NCI-H524 treated with DMSO at 0.1 percent for 48 hours (cell line): Measurements from ENCODE around the gene UGT2B17.
"Not testable (repeated sequence)": the region's sequence is repeated elsewhere in the genome, so short reads cannot be mapped to it uniquely, and the experiment has no call there.

Source experiments
- DNase-seq: peaks from one replicate; lab custom pipeline; 2025; lab: John Stamatoyannopoulos, UW

UGT2B17 gene

DNA sequence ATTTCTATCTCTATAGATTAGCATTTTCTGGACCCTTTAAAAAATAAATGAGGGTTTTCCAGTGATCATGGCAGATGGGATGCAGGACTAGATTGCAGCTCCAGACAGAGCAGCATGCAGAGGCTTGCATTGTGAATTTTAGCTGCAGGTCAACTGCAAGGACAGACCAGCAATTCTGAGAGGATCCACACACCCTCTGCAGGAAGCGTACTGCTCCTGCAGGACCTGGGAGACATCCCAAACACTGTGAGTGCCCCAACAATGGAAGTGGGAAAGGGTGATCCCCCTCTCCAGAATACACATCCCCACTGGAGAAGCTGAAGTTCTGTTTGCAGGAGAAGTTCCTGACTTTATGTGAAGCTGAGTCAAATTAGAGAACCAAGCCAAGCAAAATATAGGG, 7.1 kb downstream of the UGT2B17 start:
- not testable (repeated sequence) for DNase-seq

DNA sequence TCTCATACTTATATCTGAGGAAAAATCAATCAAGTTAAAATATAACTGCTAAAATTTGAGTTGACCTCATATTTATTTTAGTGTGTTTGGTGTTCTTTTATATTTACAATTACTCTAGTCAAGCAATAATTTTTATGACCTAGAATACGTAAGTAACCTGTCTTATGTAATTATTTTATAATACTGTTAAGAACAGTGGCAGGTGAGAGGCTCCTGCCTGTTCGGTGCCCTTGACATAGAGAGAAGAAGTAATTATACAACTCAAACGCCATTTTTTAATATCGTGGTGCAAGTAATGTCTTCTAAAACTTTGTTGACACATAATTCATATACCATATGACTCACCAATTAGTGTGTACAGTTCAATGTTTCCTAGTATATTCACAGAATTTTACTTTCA, 7.6 kb downstream of the UGT2B17 start:
- not testable (repeated sequence) for DNase-seq

DNA sequence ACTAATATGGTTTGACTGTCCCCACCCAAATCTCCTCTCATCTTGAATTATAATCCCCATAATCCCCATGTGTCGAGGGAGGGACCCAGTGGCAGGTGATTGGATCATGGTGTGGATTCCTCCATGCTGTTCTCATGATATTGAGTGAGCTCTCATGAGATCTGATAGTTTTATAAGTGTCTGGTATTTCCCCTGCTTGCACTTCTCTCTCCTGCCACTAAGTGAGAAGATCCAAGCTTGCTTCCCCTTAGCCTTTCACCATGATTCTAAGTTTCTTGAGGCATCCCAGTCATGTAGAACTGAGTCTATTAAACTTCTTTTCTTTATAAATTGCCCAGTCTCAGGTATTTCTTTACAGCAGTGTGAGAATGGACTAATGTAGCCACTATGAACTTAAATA, 9.8 kb downstream of the UGT2B17 start:
- DNase-seq: not testable (repeated sequence)

DNA sequence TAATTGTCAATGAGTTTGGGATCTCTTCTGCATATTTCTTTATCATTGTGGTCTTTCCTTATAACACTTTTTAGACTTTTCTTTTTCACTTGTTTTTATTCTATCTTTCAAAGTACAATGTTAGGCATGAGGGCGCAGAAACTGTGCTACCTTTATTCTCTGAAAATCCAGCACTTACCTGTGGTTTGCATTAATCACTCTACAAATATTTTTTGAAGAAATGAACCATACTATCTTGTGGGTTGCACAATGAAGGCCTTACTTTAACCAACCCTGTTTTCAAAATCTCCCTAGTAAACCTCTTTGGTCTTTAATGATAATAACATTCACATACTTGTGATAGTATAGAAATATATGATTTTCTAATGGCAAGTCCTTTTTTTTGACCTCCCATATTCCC, 11.0 kb downstream of the UGT2B17 start:
- not testable (repeated sequence) for DNase-seq

DNA sequence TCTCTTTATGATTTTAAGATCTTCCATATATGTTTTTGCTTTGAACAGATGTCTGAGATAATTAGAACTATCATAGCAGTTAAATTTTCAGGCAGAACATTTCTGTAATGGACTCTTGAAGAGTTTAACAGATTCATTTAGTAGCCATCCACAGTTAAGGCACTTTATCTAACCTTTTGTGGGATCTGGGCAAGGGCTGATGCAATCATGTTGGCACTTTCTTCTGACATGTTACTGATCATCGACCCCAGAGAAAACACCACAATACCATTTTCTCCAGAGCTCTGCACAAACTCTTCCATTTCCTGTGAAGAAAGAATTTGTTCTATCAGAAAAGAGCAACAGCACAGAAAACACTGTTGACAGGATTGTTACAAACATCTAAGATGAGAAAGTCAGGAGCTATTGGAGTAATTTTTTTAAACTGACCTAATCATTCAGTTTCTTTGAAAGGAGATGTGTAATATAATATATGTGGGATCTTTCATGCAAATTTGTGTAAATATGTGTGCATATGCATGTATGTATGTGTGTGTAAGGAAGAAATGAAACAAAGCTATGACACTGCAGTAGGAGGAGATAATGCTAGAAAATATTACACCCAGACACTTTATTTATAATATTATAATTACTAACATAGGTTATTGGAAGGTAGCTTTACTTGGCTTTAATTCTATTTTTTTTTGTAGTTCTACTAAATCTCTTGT, 15.6 kb downstream of the UGT2B17 start:
- not testable (repeated sequence) for DNase-seq

DNA sequence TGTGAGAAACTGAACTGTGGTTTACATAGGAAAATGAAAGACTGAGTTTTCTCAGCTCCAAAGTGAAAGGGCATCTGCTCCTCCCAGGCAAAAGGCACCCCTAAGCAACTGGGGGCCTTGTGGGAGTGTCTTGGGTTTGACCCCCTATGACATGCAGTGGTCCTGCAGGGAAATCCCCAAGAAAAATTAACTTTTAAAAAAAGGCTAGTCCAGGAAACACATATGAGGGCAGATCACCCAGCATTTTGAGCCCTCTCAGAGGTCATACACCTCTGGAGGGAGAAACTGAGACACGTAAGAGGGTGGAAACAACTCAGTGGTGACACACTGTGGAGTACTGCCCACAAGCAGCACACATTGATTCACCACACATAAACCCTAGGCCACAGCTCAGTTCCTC, 22.3 kb downstream of the UGT2B17 start:
- DNase-seq: not testable (repeated sequence)

DNA sequence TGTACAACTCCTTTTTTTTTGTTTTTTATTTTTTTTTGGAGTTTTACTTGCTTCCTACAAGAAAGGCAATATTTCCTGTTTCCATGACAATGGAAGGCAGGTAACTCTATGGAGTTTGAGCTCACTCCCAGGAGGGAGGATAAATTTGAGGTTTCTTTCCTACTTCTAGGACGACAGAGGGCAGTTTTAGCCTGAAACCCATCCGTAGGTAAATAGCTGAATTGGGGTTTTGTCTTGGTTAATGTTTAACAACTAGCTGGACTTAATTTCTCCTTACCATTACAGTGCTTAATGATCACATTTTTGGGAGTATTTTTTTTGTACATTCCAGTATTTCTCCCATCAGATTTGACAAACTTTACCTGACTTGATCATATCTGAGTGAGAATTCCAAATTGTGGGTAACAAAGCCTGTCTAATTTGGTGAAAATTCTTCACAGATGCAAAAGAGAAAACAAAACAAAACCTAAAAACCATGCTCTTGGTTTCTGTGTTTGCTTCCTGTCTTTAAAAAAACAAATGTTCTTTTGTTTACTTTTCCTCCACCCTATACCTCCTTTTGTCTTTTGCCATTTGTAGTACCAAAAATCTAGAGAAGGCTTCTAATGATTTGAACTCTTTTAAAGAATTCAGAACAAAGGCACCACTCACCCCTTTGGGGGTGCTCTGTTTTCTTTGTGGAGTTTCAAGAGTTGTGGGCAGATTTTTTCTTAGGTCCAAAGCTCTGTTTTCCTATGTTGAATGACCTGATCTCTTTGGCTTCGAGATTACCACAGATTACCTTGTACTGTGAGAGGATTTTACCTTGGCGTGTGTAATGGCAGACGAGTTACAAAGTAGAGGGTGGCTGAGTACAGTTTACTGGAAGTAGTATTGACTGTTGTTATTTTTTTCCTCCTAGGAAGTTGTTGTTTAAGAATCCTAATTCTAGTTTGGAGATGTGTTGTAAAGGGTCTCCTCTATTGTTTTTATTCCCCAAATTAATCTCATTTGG, 23.0 kb downstream of the UGT2B17 start:
- not testable (repeated sequence) for DNase-seq

DNA sequence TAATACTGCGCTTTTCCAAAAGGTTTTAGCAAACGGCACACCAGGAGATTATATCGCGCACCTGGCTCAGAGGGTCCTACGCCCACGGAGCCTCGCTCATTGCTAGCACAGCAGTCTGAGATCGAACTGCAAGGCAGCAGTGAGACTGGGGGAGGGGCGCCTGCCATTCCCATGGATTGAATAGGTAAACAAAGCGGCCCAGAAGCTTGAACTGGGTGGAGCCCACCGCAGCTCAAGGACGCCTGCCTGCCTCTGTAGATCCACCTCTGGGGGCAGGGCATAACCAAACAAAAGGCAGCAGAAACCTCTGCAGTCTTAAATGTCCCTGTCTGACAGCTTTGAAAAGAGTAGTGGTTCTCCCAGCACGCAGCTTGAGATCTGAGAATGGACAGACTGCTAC, 33.4 kb downstream of the UGT2B17 start:
- DNase-seq: not testable (repeated sequence)

DNA sequence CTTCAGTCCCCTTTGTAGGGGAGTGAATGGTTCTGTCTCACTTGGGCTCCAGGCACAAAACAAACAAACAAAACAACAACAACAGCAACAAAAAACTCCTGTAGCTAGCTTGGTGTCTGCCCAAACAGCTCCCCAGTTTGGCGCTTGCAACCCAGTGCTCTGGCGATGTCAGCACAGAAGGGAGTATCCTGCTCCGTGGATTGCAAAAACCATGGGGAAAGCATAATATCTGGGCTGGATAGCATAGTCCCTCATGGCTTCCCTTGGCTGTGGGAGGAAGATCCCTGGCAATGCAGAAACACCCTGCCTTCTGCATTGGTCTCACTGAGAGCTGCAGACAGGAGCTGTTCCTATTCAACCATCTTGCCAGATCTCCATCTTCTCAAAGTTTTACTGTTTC, 39.7 kb downstream of the UGT2B17 start:
- DNase-seq: no peak

DNA sequence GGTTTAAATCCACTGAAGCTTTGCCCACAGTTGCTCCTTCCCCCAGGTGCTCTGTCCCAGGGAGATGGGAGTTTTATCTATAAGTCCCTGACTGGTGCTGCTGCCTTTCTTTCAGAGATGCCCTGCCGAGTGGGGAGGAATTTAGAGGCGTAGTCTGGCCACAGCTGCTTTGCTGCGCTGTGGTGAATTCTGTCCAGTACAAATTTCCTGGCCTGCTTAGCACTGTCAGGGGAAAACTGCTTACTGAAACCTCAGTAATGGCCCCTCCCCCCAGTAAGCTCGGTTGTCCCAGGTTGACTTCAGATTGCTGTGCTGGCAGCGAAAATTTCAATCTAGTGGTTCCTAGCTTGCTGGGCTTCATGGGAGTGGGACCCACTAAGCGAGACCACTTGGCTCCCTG, 40.1 kb downstream of the UGT2B17 start:
- no peak for DNase-seq

DNA sequence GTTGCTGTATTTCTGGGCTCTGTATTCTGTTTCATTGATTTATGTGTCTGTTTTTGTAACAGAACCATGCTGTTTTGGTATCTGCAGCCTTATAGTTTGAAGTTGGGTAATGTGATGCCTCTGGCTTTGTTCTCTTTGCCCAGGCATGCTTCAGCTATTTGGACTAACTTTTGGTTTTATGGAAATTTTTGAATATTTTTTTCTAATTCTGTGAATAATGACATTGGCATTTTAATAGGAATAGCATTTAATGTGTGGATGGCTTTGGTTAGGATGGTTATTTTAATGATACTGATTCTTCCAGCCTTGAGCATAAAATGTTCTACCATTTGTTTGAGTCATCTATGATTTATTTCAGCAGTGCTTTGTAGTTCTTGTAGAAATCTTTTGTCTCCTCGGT, 53.9 kb downstream of the UGT2B17 start:
- DNase-seq: not testable (repeated sequence)

DNA sequence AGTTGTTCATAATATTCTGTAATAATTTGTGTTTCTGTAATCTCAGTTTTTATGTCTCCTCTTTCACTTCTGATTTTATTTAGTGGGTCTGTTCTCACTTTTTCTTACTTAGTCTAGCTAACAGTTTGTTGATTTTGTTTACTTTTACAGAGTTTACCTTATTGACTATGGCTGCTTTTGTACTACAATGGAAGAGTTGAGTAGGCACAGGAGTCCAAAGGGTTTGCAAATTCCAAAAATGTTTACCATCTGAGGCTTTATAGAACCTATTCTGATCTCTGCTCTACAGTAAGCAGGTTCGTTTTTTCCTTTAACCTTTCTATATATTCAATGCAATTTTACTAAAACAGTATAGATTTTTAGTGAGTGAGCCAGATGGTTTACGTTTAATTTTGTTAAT, 55.1 kb downstream of the UGT2B17 start:
- DNase-seq: no peak

DNA sequence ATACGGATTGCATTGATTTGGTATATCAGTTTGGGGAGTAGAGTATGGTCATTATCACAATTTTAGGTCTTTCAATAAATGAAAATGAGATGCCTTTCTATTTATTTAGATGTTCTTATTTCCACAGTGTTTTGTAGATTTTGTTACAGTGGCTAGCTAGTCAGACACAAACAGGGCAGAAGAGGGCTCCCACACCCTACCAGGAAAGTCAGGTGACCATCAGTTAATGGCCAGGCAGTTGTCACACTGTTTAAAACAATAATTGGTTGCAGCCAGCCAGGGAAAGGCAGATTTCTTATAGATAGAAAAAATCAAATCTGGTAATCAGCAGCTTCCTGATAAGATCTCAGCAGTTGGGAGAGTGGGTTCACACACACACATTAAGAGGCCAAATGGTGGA, 57.2 kb downstream of the UGT2B17 start:
- DNase-seq: no peak

DNA sequence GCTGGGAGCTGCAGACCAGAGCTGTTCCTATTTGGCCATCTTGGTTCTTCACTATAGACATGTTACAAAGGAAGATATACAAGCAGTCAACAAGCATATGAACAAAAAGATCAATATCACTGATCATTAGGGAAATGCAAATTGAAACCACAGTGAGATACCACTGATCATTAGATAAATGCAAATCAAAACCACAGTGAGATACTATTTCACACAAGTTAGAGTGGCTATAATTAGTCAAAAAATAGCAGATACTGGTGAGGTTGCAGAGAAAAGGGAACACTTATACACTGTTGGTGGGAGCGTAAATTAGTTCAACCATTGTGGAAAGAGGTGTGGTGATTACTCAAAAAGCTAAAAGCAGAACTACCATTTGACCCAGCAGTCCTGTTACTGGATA, 70.7 kb downstream of the UGT2B17 start:
- DNase-seq: not testable (repeated sequence)

DNA sequence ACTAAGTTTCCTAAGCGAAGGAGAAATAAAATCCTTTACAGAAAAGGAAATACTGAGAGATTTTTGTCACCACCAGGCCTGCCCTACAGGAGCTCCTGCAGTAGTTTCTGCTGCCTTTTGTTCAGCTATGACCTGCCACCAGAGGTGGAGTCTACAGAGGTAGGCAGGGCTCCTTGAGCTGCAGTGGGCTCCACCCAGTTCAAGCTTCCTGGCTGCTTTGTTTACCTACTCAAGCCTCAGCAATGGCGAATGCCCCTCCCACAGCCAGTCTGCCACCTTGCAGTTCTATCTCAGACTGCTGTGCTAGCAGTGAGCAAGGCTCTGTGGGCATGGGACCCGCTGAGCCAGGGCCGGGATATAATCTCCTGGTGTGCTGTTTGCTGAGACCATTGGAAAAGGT, 71.3 kb downstream of the UGT2B17 start:
- DNase-seq: not testable (repeated sequence)

DNA sequence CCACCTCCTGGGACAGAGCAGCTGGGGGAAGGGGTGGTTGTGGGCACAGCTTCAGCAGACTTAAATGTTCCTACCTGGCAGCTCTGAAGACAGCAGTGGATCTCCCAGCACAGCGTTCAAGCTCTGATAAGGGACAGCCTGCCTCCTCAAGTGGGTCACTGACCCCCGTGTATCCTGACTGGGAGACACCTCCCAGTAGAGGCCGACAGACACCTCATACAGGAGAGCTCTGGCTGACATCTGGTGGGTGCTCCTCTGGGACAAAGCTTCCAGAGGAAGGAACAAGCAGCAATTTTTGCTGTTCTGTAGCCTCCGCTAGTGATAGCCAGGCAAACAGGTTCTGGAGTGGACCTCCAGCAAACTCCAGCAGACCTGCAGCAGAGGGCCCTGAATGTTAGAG, 72.7 kb downstream of the UGT2B17 start:
- DNase-seq: not testable (repeated sequence)

DNA sequence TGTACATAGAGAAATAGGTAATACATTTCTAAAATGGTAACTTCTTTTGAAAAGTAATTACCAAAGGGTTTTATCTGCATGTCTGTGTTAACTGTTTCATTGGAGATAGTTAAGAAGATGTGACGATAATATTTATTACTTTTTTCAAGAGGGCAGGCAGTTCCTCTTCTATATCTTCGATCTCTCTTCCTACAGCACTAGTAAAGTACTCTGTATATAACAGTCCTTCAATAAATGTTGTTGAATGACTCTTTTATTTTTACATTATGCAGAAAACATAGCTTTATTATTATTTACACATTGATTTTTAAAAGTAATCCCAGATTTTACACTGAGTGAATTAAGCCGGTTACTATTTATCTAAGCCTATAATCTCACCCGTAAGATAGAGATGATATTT, 77.1 kb downstream of the UGT2B17 start:
- no peak for DNase-seq

DNA sequence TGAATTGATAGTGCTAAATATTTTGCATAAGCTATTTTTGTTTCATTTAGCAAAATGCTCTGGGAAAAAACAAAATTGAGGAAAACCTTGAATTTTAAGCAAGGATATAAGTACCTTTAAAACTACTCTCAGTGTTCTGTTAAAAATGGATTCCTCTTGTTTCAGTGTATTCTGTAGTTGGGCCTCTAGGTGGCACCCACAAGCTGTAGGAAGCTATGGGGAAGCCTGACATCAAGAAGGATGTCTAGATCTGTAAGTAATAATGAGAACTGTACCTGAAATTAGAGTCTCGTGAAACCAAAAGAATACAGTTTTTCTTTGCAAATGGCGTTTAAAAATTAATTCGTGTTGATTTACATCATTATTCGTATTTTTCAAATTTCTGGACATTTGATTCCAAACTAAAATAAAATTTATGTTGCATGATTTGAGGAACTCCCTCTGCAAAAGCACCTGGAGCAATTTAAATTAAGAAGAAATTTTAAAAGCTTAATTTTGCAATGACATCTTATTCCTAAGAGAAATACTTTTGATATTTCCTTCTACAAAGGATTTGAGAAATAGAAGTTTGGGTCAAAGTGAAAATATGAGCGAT, 77.6 kb downstream of the UGT2B17 start:
- no peak for DNase-seq

DNA sequence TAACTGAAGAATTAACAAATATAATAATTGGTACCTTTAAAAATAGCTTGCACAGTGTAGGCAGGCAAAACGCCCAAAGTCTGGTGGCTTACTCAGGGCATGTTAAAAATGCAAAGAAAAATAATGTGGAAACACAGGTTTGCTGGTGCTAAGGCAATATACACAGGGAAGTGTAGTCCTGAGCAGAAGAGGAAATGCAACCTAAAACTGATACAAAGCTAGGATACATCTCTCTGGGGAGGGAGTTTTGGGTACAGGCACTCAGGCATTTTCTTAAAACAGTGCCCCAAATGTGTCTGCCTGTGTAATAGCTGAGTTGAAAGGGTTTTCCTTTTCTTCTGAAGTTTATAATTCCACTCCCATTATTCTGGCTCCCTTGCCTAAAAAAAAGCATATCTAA, 81.4 kb downstream of the UGT2B17 start:
- DNase-seq: no peak

DNA sequence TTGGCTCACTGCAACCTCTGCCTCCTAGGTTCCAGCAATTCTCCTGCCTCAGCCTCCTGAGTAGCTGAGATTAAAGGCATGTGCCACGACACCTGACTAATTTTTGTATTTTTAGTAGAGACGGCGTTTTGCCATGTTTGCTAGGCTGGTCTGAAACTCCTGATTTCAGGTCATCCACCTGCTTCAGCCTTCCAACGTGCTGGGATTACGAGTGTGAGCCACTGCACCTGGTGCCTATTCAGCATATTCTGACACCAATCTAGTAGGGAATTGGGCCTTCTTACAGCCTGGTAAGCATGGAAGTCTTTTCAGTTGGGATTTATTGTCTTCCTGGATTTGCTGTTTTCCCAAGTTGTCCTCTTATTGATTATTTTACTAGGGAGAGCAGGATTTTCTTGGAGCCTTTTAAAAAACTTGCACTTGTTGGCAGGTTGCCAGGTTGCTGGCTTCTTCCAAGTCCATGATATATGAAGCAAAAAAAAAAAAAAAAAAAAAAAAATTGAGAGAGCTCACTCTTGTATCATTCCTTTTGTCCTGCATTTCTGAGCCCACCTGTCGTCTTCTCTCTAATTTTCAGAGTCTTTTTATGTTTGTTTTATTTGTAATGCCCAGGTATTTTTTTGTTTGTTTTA, 85.2 kb downstream of the UGT2B17 start:
- no peak for DNase-seq

DNA sequence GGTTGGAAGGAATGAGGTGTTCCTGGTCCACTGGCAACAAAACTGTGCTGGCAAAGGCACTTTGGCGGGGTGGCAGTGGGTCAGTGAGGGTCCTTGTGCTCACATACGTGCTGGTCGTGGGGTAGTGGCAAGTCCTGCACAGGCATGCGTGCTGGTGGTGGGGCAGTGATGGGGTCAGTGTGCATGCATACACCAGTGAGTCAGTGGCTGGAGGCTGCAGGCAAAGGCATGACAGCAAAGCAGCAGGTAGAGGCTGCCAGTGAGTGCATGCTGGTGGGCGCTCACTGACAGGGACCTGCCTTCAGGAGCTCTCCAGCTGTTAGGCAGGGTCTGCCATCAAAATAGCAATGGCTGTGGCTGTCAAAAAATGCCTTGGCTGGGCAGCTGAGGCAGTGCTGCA, 86.8 kb downstream of the UGT2B17 start:
- no peak for DNase-seq
